ENCODE results near the gene GPNMB.
"Not testable (repeated sequence)": the region's sequence is repeated elsewhere in the genome, so short reads cannot be mapped to it uniquely, and the experiment has no call there.

The GPNMB gene

DNA sequence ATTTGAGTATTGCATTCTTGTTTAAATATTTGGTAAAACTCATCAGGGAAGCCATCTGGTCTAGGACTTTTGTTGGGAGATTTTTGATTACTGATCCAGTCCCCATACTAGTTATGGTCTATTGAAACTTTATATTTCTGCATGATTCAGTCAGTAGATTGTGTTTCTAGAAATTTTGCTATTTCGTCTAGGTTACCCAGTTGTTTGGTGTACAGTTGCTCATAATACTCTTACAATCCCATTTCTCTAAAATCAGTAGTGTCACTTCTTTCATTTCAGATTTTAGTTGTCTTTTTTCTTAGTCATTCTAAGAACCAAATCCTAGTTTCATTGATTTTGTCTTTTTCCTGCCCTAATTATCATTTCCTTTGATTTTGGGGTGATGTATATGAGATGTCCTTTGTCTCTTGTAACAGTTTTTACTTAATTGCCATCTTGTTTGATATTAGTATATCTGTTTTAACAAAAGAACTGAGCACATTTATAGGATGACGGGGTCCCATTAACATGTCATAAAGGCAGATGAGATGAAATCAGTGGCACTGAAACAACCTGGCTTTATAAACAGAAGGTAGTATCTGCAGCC lies 60.5 kb downstream of the GPNMB start:
- DNase-seq (ENCODE audit: low spot score): no peak

- no peak for DNase-seq (ENCODE audit: low spot score)
These were observed 62.2 kb downstream of the GPNMB start for GRCh38 chr7:23308754-23309153.

DNA sequence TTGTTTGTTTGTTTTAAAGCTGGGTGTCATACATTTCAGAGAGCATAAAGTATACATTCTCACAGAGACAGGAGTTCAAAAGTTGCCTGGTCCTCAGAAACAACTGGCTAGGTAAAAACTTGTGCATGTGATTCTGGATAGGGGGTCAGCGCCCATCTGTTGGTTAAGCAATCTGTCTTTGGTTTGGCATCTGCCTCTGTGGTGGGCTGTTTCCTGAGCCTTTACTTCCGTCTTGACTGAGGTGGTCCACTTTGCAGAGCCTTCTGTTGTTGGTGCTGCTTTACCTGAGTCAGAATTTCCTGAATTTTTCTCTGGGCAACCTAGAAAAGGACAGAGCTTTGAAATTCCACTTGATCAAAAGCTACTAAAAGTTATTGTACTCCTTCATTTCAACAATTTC lies 65.6 kb downstream of the GPNMB start:
- not testable (repeated sequence) for DNase-seq (ENCODE audit: low spot score)

DNA sequence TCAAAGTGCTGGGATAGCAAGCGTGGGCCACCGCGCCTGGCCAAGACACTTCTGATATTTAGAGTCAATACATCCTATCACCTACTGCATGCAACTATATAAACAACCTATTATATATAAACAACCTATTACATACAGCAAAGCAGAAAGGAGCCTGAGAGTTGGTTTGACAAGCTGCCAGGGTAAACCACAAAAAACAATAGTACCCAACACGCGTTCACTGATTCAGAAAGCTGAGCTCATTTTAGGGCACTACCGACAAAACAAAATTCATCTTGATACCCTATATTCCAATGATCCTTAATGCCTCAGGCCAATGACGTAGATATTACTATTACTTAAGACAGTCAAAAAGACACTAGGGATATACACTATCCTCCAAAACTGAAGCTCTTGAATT lies 68.8 kb downstream of the GPNMB start:
- no peak for DNase-seq (ENCODE audit: low spot score)

Measured in RKO (cell line).